IMR-90 (cell line): ENCODE measurements around the gene CTSH. TPM values are rescaled to one million over a fixed set of nuclear protein-coding genes. Genes with fewer than 3 reads are reported as not detected.

Experiments
- ATAC-seq: fragments of 200-7000 bp; cut with Tn5 transposase; 2 replicates; pipeline ENCODE4 v1.9.1; 2020; ENCODE audit warnings: low read depth, mild to moderate bottlenecking, moderate library complexity
- BruUV-seq: library from RNA; stranded (reverse); fragments of 400-500 nt; replicated peaks from 2 replicates; lab custom pipeline; 2021; lab: Mats Ljungman, UMichigan
- CTCF ChIA-PET: fragments of 300-600 bp; formaldehyde crosslinking; extraction: SDS; loops from one replicate; lab custom pipeline; 2021; ENCODE audit warnings: antibody characterized with exemption; lab: Yijun Ruan, JAX
- POLR2A ChIA-PET: fragments of 300-600 bp; sonication (Branson Sonifier 250); formaldehyde crosslinking; loops from one replicate; lab custom pipeline; 2022; ENCODE audit warnings: antibody characterized with exemption; ENCODE audit not compliant: unreplicated experiment; lab: Charles Lee
- DNase-seq: peaks from one replicate; pipeline ENCODE4 v3.0.0; 2013
- H2AFZ ChIP-seq: replicated peaks from 2 replicates; pipeline ENCODE3; 2013; ENCODE audit warnings: low read length, mild to moderate bottlenecking; ENCODE audit not compliant: poor library complexity
- H2AK5ac ChIP-seq: 2 replicates; pipeline ENCODE4 v1.6.1; 2013; ENCODE audit warnings: low read depth, low read length, inconsistent platforms
- H2AK9ac ChIP-seq: replicated peaks from 2 replicates; pipeline ENCODE3; 2013; ENCODE audit warnings: mild to moderate bottlenecking, low read depth, low read length, moderate library complexity; ENCODE audit not compliant: poor library complexity
- H2BK120ac ChIP-seq: 2 replicates; pipeline ENCODE4 v1.6.1; 2013; ENCODE audit warnings: low read depth, low read length, inconsistent platforms
- H2BK15ac ChIP-seq: 3 replicates; pipeline ENCODE4 v1.6.1; 2013; ENCODE audit warnings: low read depth, low read length, inconsistent platforms
- H2BK20ac ChIP-seq: 2 replicates; pipeline ENCODE4 v1.6.1; 2013; ENCODE audit warnings: low read depth, mild to moderate bottlenecking, inconsistent platforms, low read length, moderate library complexity
- H2BK5ac ChIP-seq: 2 replicates; pipeline ENCODE4 v1.6.1; 2013; ENCODE audit warnings: mild to moderate bottlenecking, low read depth, low read length, inconsistent platforms; ENCODE audit not compliant: poor library complexity, severe bottlenecking
- H3K14ac ChIP-seq: replicated peaks from 2 replicates; pipeline ENCODE4 v1.6.1; 2013; ENCODE audit warnings: low read depth, low read length, inconsistent platforms
- H3K18ac ChIP-seq: 2 replicates; pipeline ENCODE4 v1.6.1; 2013; ENCODE audit warnings: low read depth, low read length, control low read depth
- H3K23ac ChIP-seq: 2 replicates; pipeline ENCODE4 v1.6.1; 2013; ENCODE audit warnings: low read depth, low read length, inconsistent platforms
- H3K27ac ChIP-seq: 2 replicates; pipeline ENCODE4 v1.5.1; 2013; ENCODE audit warnings: mild to moderate bottlenecking, control low read depth, low read length; ENCODE audit not compliant: insufficient read depth
- H3K27me3 ChIP-seq: 2 replicates; pipeline ENCODE4 v1.6.1; 2013; ENCODE audit warnings: low read length; ENCODE audit not compliant: control insufficient read depth, insufficient read depth
- H3K36me3 ChIP-seq: 2 replicates; pipeline ENCODE4 v1.6.1; 2013; ENCODE audit warnings: low read length, mixed read lengths; ENCODE audit not compliant: control insufficient read depth, insufficient read depth
- H3K4ac ChIP-seq: 2 replicates; pipeline ENCODE4 v1.6.1; 2013; ENCODE audit warnings: low read depth, low read length, inconsistent platforms
- H3K4me1 ChIP-seq: 2 replicates; pipeline ENCODE4 v1.6.1; 2013; ENCODE audit warnings: low read length, mixed read lengths; ENCODE audit not compliant: control insufficient read depth, insufficient read depth
- H3K4me2 ChIP-seq: 2 replicates; pipeline ENCODE4 v1.6.1; 2013; ENCODE audit warnings: low read depth, mild to moderate bottlenecking, control low read depth, low read length, moderate library complexity
- H3K4me3 ChIP-seq: 2 replicates; pipeline ENCODE4 v1.5.1; 2013; ENCODE audit warnings: low read depth, mild to moderate bottlenecking, control low read depth, low read length, moderate library complexity; ENCODE audit not compliant: insufficient read depth
- H3K56ac ChIP-seq: 2 replicates; pipeline ENCODE4 v1.6.1; 2013; ENCODE audit warnings: low read length, inconsistent platforms; ENCODE audit not compliant: insufficient read depth; ENCODE audit errors: extremely low read depth
- H3K79me1 ChIP-seq, 2 experiments: 2 replicates each; pipeline ENCODE4 v1.6.1; 2013; ENCODE audit warnings: low read length in 2 of 2, inconsistent platforms in 1 of 2, low read depth in 1 of 2
- H3K9ac ChIP-seq: 2 replicates; pipeline ENCODE4 v1.6.1; 2013; ENCODE audit warnings: low read depth, low read length, control low read depth
- H3K9me1 ChIP-seq: 2 replicates; pipeline ENCODE4 v1.6.1; 2013; ENCODE audit warnings: low read length, inconsistent platforms; ENCODE audit not compliant: insufficient read depth
- H3K9me3 ChIP-seq: 2 replicates; pipeline ENCODE4 v1.6.1; 2013; ENCODE audit warnings: low read length; ENCODE audit not compliant: control insufficient read depth, insufficient read depth
- H4K20me1 ChIP-seq: 2 replicates; pipeline ENCODE4 v1.6.1; 2013; ENCODE audit warnings: low read length, inconsistent platforms; ENCODE audit not compliant: insufficient read depth
- H4K5ac ChIP-seq: 2 replicates; pipeline ENCODE4 v1.6.1; 2013; ENCODE audit warnings: mild to moderate bottlenecking, low read depth, low read length, control low read depth
- H4K8ac ChIP-seq, 2 experiments: 2 replicates each; pipeline ENCODE4 v1.6.1; 2013; ENCODE audit warnings: low read depth in 2 of 2, low read length in 2 of 2, control low read depth in 1 of 2, inconsistent platforms in 1 of 2
- H4K91ac ChIP-seq: 2 replicates; pipeline ENCODE4 v1.6.1; 2013; ENCODE audit warnings: low read depth, low read length, inconsistent platforms; ENCODE audit not compliant: insufficient read depth
- BHLHE40 ChIP-seq: fragments of 150-350 bp; IDR thresholded peaks from 2 replicates; pipeline ENCODE4 v1.6.1; 2016; ENCODE audit warnings: mild to moderate bottlenecking, low read depth, low read length
- CEBPB ChIP-seq: IDR thresholded peaks from 2 replicates; pipeline ENCODE4 v1.6.1; 2012; ENCODE audit warnings: low read depth, low read length, improper control_type of control experiment
- CHD1 ChIP-seq: IDR thresholded peaks from 2 replicates; pipeline ENCODE4 v1.6.1; 2012; ENCODE audit warnings: low read depth, low read length, improper control_type of control experiment
- FOS ChIP-seq: fragments of 150-350 bp; IDR thresholded peaks from 2 replicates; pipeline ENCODE4 v1.6.1; 2016; ENCODE audit warnings: low read depth, low read length
- MAFK ChIP-seq: IDR thresholded peaks from 2 replicates; pipeline ENCODE4 v1.6.1; 2012; ENCODE audit warnings: low read depth, low read length, improper control_type of control experiment
- MAZ ChIP-seq: IDR thresholded peaks from 2 replicates; pipeline ENCODE4 v1.6.1; 2012; ENCODE audit warnings: low read depth, mild to moderate bottlenecking, low read length, improper control_type of control experiment, moderate library complexity, borderline replicate concordance
- MXI1 ChIP-seq: IDR thresholded peaks from 2 replicates; pipeline ENCODE4 v1.6.1; 2012; ENCODE audit warnings: low read depth, mild to moderate bottlenecking, low read length, moderate library complexity, borderline replicate concordance
- NFE2L2 ChIP-seq: fragments of 150-350 bp; IDR thresholded peaks from 2 replicates; pipeline ENCODE4 v1.6.1; 2016; ENCODE audit warnings: low read depth, mild to moderate bottlenecking, low read length
- POLR2A ChIP-seq: IDR thresholded peaks from 2 replicates; pipeline ENCODE4 v1.6.1; 2012; ENCODE audit warnings: mild to moderate bottlenecking, low read depth, low read length
- RAD21 ChIP-seq: IDR thresholded peaks from 2 replicates; pipeline ENCODE4 v1.6.1; 2012; ENCODE audit warnings: low read length, improper control_type of control experiment
- RCOR1 ChIP-seq: IDR thresholded peaks from 2 replicates; pipeline ENCODE4 v1.6.1; 2012; ENCODE audit warnings: mild to moderate bottlenecking, low read length, improper control_type of control experiment; ENCODE audit not compliant: insufficient replicate concordance
- RFX5 ChIP-seq: IDR thresholded peaks from 2 replicates; pipeline ENCODE4 v1.8.0; 2012; ENCODE audit warnings: low read depth, mild to moderate bottlenecking, low read length, moderate library complexity
- SMC3 ChIP-seq: fragments of 150-350 bp; IDR thresholded peaks from 2 replicates; pipeline ENCODE4 v1.6.1; 2016; ENCODE audit warnings: low read depth, mild to moderate bottlenecking, antibody characterized with exemption, low read length, moderate library complexity
- WGBS, 2 experiments: methylation state at CpG; one replicate each; pipeline versions ENCODE4 v1.1.5 to v1.1.7; 2013; ENCODE audit warnings: missing lambda C conversion rate in 2 of 2; ENCODE audit not compliant: insufficient read length in 1 of 2; ENCODE audit errors: extremely low coverage in 2 of 2; 5-methylcytosine and 5-hydroxymethylcytosine counted together
- dilution Hi-C: fragments of 300-500 bp; cut with HindIII; formaldehyde crosslinking; loops from one replicate; pipeline ENCODE4 v1.14.3; 2018; ENCODE audit warnings: low sequenced_read_pairs; ENCODE audit not compliant: unreplicated experiment
- in situ Hi-C: fragments of 300-500 bp; cut with MboI; formaldehyde crosslinking; loops from 3 replicates; pipeline ENCODE4 v1.14.3; 2019; ENCODE audit warnings: low sequenced_read_pairs, inconsistent platforms, mixed read lengths
- intact Hi-C: fragments of 100-400 bp; cut with micrococcal nuclease; formaldehyde crosslinking; loops from 2 replicates; pipeline ENCODE4 v1.10.0; 2022
- polyA plus RNA-seq, 3 experiments: library from polyadenylated mRNA; depleted of rRNA; stranded (reverse); fragments of >200 nt; gene quantifications; 2 replicates each; pipeline ENCODE4 v1.2.3, GENCODE V29; 2012; ENCODE audit warnings: low replicate concordance in 1 of 3
- total RNA-seq: library from RNA; depleted of rRNA; stranded (reverse); fragments of >200 nt; gene quantifications from 2 replicates; pipeline ENCODE4 v1.2.3, GENCODE V29; 2012
- TF ChIP-seq, protein P1 (sequence below): fragments of 150-350 bp; IDR thresholded peaks from 2 replicates; pipeline ENCODE4 v1.6.1; 2016; ENCODE audit warnings: low read depth, mild to moderate bottlenecking, low read length, moderate library complexity, borderline replicate concordance
- TF ChIP-seq, protein P2 (sequence below): fragments of 150-350 bp; IDR thresholded peaks from 2 replicates; pipeline ENCODE4 v1.6.1; 2017; ENCODE audit warnings: mild to moderate bottlenecking, antibody characterized with exemption, low read length, low read depth
- TF ChIP-seq, protein P3 (sequence below): conservative IDR thresholded peaks from 2 replicates; pipeline ENCODE4 v1.5.1; 2012; ENCODE audit warnings: mild to moderate bottlenecking, low read depth, low read length, improper control_type of control experiment

CTSH gene
- total and polyA plus RNA-seq, 2 of the 4 experiments (the other 2 are of a cell fraction), result 11.7 to 13.9 TPM

DNA sequence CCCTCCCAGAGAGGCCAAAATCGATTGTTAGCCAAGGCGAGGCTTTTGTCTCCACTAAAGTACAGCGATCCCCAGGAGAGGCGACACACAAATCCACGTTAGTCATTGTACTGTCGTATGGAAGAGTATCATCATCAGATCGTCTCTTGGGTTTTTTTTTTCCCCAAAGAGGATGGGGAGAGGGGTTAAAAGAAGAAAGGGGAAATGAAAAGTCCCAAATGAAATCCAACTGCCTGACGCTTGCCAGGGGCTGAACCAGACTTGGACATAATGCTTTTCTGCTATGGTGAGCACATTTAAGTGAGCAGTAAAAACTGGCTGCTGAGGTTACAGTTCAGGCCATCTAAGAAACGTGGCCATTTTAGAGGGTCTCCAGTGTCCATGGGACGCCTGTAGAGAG is 37.9 kb upstream of the CTSH start:
- H2BK15ac ChIP-seq, result no peak overlapping the region
- no peaks in the 10 kb centered on the region for H4K20me1 ChIP-seq
- no peak overlapping the region for H2AK9ac ChIP-seq
- TF ChIP-seq POLR2A (no peak), RFX5 (no peak), MAZ (no peak), MAFK (no peak), FOS (no peak), RCOR1 (no peak), CHD1 (no peak), RAD21 (no peak), SMC3 (no peak), NFE2L2 (no peak), BHLHE40 (no peak), CEBPB (no peak), MXI1 (no peak)
- TF ChIP-seq, protein P1, sequence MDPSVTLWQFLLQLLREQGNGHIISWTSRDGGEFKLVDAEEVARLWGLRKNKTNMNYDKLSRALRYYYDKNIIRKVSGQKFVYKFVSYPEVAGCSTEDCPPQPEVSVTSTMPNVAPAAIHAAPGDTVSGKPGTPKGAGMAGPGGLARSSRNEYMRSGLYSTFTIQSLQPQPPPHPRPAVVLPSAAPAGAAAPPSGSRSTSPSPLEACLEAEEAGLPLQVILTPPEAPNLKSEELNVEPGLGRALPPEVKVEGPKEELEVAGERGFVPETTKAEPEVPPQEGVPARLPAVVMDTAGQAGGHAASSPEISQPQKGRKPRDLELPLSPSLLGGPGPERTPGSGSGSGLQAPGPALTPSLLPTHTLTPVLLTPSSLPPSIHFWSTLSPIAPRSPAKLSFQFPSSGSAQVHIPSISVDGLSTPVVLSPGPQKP, result no peak
- TF ChIP-seq, protein P2, sequence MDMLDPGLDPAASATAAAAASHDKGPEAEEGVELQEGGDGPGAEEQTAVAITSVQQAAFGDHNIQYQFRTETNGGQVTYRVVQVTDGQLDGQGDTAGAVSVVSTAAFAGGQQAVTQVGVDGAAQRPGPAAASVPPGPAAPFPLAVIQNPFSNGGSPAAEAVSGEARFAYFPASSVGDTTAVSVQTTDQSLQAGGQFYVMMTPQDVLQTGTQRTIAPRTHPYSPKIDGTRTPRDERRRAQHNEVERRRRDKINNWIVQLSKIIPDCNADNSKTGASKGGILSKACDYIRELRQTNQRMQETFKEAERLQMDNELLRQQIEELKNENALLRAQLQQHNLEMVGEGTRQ, result no peak
- TF ChIP-seq, protein P3, sequence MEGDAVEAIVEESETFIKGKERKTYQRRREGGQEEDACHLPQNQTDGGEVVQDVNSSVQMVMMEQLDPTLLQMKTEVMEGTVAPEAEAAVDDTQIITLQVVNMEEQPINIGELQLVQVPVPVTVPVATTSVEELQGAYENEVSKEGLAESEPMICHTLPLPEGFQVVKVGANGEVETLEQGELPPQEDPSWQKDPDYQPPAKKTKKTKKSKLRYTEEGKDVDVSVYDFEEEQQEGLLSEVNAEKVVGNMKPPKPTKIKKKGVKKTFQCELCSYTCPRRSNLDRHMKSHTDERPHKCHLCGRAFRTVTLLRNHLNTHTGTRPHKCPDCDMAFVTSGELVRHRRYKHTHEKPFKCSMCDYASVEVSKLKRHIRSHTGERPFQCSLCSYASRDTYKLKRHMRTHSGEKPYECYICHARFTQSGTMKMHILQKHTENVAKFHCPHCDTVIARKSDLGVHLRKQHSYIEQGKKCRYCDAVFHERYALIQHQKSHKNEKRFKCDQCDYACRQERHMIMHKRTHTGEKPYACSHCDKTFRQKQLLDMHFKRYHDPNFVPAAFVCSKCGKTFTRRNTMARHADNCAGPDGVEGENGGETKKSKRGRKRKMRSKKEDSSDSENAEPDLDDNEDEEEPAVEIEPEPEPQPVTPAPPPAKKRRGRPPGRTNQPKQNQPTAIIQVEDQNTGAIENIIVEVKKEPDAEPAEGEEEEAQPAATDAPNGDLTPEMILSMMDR, result no peak
- ChIA-PET CTCF (no interaction called here), POLR2A (no interaction called here)
- no peak overlapping the region for H4K5ac ChIP-seq
- H3K9me3 ChIP-seq, result no peaks in the 10 kb centered on the region
- H3K27me3 ChIP-seq, result no peaks in the 10 kb centered on the region; the same call in 1 of the 2 replicates
- H3K23ac ChIP-seq, result no peak overlapping the region
- H2AK5ac ChIP-seq, result no peak overlapping the region
- H2BK5ac ChIP-seq, result no peak overlapping the region
- no peak overlapping the region for H2AFZ ChIP-seq
- H3K4me2 ChIP-seq, result no peak overlapping the region
- WGBS, 2 experiments, result 20% methylated on average over 3 of the region's 10 CpGs; no CpG with 5 or more reads in 1 of the 2 experiments
- no peak overlapping the region for H3K4me3 ChIP-seq
- H3K18ac ChIP-seq, result no peak overlapping the region
- intact Hi-C loops, result no loop called here
- DNase-seq, result no peak
- H3K4me1 ChIP-seq, result no peaks in the 10 kb centered on the region
- no peak overlapping the region for H3K27ac ChIP-seq
- BruUV-seq, result no TSS peak
- ATAC-seq, result no peak
- no peak overlapping the region for H4K91ac ChIP-seq
- in situ Hi-C loops, result no loop called here
- H2BK120ac ChIP-seq, result no peak overlapping the region
- no peak overlapping the region for H3K56ac ChIP-seq
- H3K9ac ChIP-seq, result no peak overlapping the region
- H3K14ac ChIP-seq, result no peak overlapping the region
- dilution Hi-C loops, result no loop called here
- H3K4ac ChIP-seq, result no peak overlapping the region
- no peak overlapping the region for H4K8ac ChIP-seq
- H2BK20ac ChIP-seq, result no peak overlapping the region
- peaks cover 3% of the 10 kb centered on the region; the same call in 1 of the 2 replicates for H3K9me1 ChIP-seq
- H3K79me1 ChIP-seq, result no peaks in the 10 kb centered on the region
- no peaks in the 10 kb centered on the region for H3K36me3 ChIP-seq
